HUES6 (cell line): ENCODE data around the gene CDH8.
A peak's percentile ranks its signal among the peaks of the same experiment; 100 is the strongest.
"Not testable (repeated sequence)": the region's sequence is repeated elsewhere in the genome, so short reads cannot be mapped to it uniquely, and the experiment has no call there.

ENCODE experiments used
- H3K27ac ChIP-seq: 2 replicates; pipeline ENCODE4 v1.7.0; 2013; ENCODE audit warnings: low read depth, mild to moderate bottlenecking, low read length, inconsistent platforms
- H3K27me3 ChIP-seq: 2 replicates; pipeline ENCODE4 v1.6.1; 2013; ENCODE audit warnings: low read length; ENCODE audit not compliant: control insufficient read depth, insufficient read depth
- H3K36me3 ChIP-seq: 2 replicates; pipeline ENCODE4 v1.6.1; 2013; ENCODE audit warnings: low read length; ENCODE audit not compliant: control insufficient read depth, insufficient read depth
- H3K4me1 ChIP-seq: 2 replicates; pipeline ENCODE4 v1.6.1; 2013; ENCODE audit warnings: low read length; ENCODE audit not compliant: control insufficient read depth, insufficient read depth
- H3K4me3 ChIP-seq: 2 replicates; pipeline ENCODE4 v1.5.1; 2013; ENCODE audit warnings: low read depth, low read length
- H3K9ac ChIP-seq: one replicate; pipeline ENCODE4 v1.6.1; 2013; ENCODE audit warnings: mild to moderate bottlenecking, low read length
- H3K9me3 ChIP-seq: 2 replicates; pipeline ENCODE4 v1.6.1; 2013; ENCODE audit warnings: low read depth, low read length; ENCODE audit not compliant: control insufficient read depth, insufficient read depth

Gene CDH8

GRCh38 chr16:61781855-61782254, 254.4 kb downstream of the CDH8 start:
- not testable (repeated sequence) for H3K4me1 ChIP-seq, H3K36me3 ChIP-seq, H3K27ac ChIP-seq, H3K27me3 ChIP-seq, H3K9me3 ChIP-seq, H3K9ac ChIP-seq
- H3K4me3 ChIP-seq = peak overlapping the region; percentile 15; the same call in 1 of the 2 replicates

GRCh38 chr16:61780161-61780560, 256.1 kb downstream of the CDH8 start:
- no peaks in the 10 kb centered on the region for H3K36me3 ChIP-seq
- no peaks in the 10 kb centered on the region for H3K27me3 ChIP-seq
- H3K27ac ChIP-seq = no peak overlapping the region
- no peaks in the 10 kb centered on the region for H3K9me3 ChIP-seq
- no peak overlapping the region for H3K4me3 ChIP-seq
- peaks cover 7% of the 10 kb centered on the region; the same call in 1 of the 2 replicates for H3K4me1 ChIP-seq
- no peak overlapping the region for H3K9ac ChIP-seq

DNA sequence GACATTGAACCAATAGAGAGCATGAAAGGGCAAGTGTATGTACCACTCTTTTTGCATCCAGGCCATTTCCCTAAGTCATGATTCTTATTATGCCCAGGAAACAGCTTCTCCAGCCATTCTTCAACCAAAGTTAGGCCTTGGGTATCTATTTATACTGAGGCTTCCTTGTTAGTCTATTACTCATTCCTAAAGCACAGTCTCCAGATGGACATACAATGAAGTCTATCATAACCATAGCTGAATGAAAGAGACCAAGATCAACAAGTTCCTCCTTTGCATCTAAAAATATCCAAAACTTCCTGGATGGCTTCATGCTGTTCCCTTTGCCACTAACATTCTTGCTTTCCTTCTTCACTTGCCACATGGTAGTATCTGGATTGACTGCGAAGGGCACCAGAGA, 265.9 kb downstream of the CDH8 start:
- H3K4me3 ChIP-seq = no peak overlapping the region

DNA sequence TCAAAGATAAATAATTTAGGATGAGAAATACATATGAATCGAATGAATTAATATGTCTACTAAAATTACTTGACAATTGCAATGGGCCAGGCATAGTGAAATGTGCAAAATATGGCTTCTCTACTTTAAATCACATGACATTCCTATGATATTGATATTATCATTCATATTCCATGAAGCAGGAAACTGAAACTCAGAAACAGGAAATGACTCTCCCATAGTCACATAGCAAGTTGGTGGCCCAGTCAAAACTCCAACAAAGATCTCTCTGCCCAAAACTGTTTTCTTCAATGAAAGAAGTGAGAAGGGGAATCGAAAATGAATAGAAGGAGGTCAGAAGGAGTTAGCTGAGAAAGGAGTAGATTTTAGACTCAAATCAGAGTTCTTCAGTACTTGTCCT, 272.2 kb downstream of the CDH8 start:
- Histone ChIP-seq H3K4me3 (no peak overlapping the region), H3K27me3 (no peaks in the 10 kb centered on the region), H3K36me3 (no peaks in the 10 kb centered on the region), H3K9ac (no peak overlapping the region), H3K9me3 (no peaks in the 10 kb centered on the region), H3K27ac (no peak overlapping the region), H3K4me1 (no peaks in the 10 kb centered on the region)

More for the DNA sequence above, 265.9 kb downstream of the CDH8 start:
- Histone ChIP-seq H3K9ac (no peak overlapping the region), H3K27me3 (no peaks in the 10 kb centered on the region), H3K9me3 (no peaks in the 10 kb centered on the region), H3K4me1 (no peaks in the 10 kb centered on the region; the same call in 1 of the 2 replicates), H3K27ac (no peak overlapping the region), H3K36me3 (no peaks in the 10 kb centered on the region)

DNA sequence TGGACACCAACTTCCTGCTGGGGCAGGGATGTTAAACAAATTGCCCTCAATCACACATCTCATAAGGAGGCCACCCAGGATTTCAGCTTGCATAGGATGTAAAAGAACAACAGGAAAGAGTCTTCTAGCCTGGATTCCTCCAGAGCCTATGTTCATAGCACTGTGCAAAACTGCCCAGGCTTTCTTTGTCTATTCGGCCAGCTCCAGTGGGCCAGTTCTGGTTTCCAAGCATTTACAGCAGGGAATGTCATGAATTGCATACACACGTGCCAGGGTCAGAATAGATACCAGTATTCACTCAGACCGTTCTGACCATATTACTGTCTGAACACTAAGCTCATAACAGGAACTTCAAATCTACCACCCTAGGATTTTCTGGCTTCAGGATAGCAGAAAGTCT, 273.2 kb downstream of the CDH8 start:
- Histone ChIP-seq H3K4me1 (no peaks in the 10 kb centered on the region), H3K9me3 (no peaks in the 10 kb centered on the region), H3K27ac (no peak overlapping the region), H3K36me3 (no peaks in the 10 kb centered on the region), H3K9ac (no peak overlapping the region), H3K27me3 (no peaks in the 10 kb centered on the region), H3K4me3 (no peak overlapping the region)

DNA sequence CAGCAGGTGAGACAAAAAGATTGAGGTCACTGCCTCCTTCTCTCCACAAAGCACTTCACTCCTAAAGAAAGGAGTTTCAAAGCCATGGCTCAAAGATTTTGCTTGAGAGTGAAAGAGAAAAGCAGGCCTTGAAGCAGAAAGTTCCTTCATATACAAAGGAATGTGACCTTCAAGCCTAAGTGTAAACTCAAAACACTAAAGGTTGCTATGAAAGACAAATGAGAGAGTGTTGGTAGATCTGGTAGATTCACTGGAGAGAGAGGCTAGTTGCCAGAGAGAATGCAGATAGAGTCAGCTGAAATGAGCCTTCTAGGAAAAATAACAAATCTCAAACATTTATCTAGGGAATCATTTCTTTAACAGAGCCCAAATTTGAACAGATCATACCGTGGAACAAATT, 305.2 kb downstream of the CDH8 start:
- no peaks in the 10 kb centered on the region for H3K36me3 ChIP-seq
- H3K9me3 ChIP-seq = no peaks in the 10 kb centered on the region
- H3K4me3 ChIP-seq = no peak overlapping the region
- H3K4me1 ChIP-seq = peaks cover 12% of the 10 kb centered on the region
- peak overlapping the region; percentile 55; the same call in 1 of the 2 replicates for H3K27ac ChIP-seq
- H3K9ac ChIP-seq = no peak overlapping the region
- H3K27me3 ChIP-seq = no peaks in the 10 kb centered on the region

DNA sequence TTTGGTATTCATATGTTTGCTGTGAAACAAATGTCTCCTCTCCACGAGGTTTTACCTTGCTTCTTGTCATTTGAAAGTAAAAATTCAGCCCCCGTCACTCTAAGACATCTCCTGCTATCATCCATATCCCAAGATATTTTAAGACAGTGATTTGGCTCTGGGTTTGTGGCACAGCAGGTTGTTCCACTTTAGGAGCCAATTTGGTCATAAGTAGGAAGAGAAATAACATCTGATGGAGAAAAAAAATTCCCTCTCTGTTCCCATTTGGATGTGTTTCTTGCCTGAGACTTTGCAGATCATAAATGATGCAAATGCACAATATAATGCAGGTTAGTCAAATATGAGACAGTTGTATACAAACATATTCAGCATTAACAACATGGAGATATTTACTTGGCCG, 309.5 kb downstream of the CDH8 start:
- H3K27me3 ChIP-seq = no peaks in the 10 kb centered on the region

DNA sequence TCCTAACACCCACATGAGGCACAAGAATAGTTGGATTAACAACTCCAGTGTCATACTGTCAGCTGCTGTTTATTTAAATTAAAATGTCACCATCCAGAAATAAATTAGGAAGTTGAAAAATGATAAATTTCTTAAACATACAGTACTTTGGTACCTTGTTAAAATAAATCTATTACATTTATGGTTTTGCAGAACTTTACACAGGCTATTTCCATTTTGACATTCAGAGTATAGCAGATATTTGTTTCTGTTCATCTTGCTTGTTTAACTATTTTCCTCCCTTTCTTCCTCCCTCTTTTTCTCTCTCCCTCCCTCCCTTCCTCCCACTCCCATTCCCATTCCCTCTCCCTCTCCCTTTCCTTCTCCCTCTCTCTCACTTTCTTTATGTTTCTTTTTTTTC, 310.1 kb downstream of the CDH8 start:
- Histone ChIP-seq H3K4me1 (peaks cover 7% of the 10 kb centered on the region), H3K27ac (no peak overlapping the region), H3K36me3 (no peaks in the 10 kb centered on the region), H3K27me3 (no peaks in the 10 kb centered on the region), H3K9ac (no peak overlapping the region), H3K9me3 (no peaks in the 10 kb centered on the region), H3K4me3 (no peak overlapping the region)

More for the DNA sequence above, 309.5 kb downstream of the CDH8 start:
- H3K4me1 ChIP-seq = peaks cover 12% of the 10 kb centered on the region
- no peak overlapping the region for H3K4me3 ChIP-seq
- no peaks in the 10 kb centered on the region for H3K36me3 ChIP-seq
- H3K9ac ChIP-seq = no peak overlapping the region
- H3K9me3 ChIP-seq = no peaks in the 10 kb centered on the region
- H3K27ac ChIP-seq = no peak overlapping the region

GRCh38 chr16:61721544-61721943, 314.7 kb downstream of the CDH8 start:
- Histone ChIP-seq H3K4me3 (no peak overlapping the region), H3K9ac (no peak overlapping the region), H3K27me3 (no peaks in the 10 kb centered on the region), H3K36me3 (no peaks in the 10 kb centered on the region), H3K9me3 (no peaks in the 10 kb centered on the region), H3K27ac (no peak overlapping the region), H3K4me1 (no peaks in the 10 kb centered on the region)

GRCh38 chr16:61715393-61715792, 320.8 kb downstream of the CDH8 start:
- Histone ChIP-seq H3K27ac (no peak overlapping the region), H3K9me3 (no peaks in the 10 kb centered on the region), H3K27me3 (no peaks in the 10 kb centered on the region)

DNA sequence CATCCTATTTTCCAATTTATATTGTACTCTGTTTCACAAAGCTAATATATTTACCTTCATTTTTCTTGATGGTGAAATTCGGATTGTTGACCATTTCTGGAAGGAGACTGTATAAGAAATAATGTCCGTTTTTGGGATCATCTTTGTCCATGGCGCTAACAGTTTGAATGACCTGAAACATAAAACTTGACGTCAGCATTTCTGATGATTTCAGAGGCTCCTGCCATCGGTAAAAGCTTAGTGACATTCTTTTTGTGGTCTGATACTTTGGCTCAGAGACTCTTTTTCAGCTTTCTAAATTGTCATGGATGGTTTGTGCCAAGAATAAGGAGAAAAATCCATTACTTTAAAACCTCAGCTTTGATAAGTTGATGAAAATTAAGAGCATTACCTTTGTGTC, 322.5 kb downstream of the CDH8 start:
- no peak overlapping the region for H3K27ac ChIP-seq
- H3K27me3 ChIP-seq = no peaks in the 10 kb centered on the region
- H3K4me1 ChIP-seq = no peaks in the 10 kb centered on the region
- no peaks in the 10 kb centered on the region for H3K9me3 ChIP-seq
- H3K36me3 ChIP-seq = no peaks in the 10 kb centered on the region
- H3K4me3 ChIP-seq = no peak overlapping the region
- H3K9ac ChIP-seq = no peak overlapping the region

More at GRCh38 chr16:61715393-61715792, 320.8 kb downstream of the CDH8 start:
- H3K36me3 ChIP-seq = no peaks in the 10 kb centered on the region
- no peak overlapping the region for H3K9ac ChIP-seq
- no peak overlapping the region for H3K4me3 ChIP-seq
- H3K4me1 ChIP-seq = no peaks in the 10 kb centered on the region

GRCh38 chr16:61699640-61700039, 336.6 kb downstream of the CDH8 start:
- H3K9me3 ChIP-seq, H3K4me3 ChIP-seq, H3K9ac ChIP-seq, H3K27ac ChIP-seq, H3K4me1 ChIP-seq, H3K36me3 ChIP-seq, H3K27me3 ChIP-seq: not testable (repeated sequence)
